HG03103 (cell line): ENCODE results near the gene MNS1.
A peak's percentile ranks its signal among the peaks of the same experiment; 100 is the strongest.
"Not testable (repeated sequence)": the region's sequence is repeated elsewhere in the genome, so short reads cannot be mapped to it uniquely, and the experiment has no call there.

ENCODE experiments used
- ATAC-seq: cut with Tn5 transposase; IDR thresholded peaks from one replicate; pipeline ENCODE4 v1.9.1; 2021; ENCODE audit warnings: low read depth; ENCODE audit not compliant: unreplicated experiment

Gene MNS1, protein sequence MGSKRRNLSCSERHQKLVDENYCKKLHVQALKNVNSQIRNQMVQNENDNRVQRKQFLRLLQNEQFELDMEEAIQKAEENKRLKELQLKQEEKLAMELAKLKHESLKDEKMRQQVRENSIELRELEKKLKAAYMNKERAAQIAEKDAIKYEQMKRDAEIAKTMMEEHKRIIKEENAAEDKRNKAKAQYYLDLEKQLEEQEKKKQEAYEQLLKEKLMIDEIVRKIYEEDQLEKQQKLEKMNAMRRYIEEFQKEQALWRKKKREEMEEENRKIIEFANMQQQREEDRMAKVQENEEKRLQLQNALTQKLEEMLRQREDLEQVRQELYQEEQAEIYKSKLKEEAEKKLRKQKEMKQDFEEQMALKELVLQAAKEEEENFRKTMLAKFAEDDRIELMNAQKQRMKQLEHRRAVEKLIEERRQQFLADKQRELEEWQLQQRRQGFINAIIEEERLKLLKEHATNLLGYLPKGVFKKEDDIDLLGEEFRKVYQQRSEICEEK

DNA sequence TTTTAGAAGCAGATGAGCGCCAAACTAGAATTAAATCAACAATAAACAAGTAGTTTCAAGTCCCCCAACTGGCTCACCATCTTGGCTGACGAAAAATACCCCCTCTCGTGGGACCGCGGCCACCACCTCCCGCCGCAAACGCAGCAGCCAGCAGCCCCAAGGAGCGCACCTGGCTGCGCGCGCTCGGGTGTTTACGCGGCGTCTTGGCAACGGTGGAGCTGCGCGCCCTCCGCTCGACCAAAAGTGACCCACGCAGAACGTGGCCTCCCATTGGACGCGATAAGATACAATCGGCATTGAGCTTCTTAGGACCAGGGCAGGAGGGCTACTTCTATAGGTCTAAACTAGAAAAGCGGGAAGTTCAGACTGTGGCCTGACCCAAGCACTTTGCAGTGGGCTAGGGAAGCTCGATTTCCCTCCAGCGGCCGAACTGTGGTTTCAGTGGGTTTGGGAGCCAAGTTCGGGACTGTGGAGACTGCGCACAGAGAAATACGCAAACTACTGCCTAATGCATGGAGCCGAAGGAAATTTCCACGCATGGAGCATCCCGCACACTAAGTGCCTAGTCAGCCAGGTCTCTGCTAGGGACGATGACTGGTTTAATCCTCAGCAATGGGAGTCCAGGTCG, at the start of gene MNS1:
MNS1 (minus strand) TSS at position 245 of the 628 bp plus-strand sequence; CDS start at position 80, 165 bp downstream.
- peak; percentile 98 for ATAC-seq

DNA sequence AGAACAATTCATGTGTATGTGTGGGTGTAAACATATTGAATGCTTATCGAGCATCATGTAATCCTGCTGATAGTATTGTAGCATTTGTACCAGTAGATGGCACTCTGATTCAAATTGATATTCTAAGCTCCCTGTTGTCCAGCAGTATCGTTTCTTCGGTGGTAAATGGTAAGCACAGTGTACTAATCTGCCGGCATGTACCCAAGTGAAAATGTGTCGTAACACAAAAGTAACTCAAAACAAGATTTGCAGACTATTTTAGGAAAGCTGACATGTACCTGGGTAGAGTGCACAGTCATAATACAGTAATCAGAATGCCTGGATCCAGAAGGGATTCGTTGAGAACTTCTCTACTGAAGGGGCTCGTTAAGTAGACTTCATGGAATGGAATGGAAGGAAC, 31.7 kb upstream of the MNS1 start:
- no peak for ATAC-seq

DNA sequence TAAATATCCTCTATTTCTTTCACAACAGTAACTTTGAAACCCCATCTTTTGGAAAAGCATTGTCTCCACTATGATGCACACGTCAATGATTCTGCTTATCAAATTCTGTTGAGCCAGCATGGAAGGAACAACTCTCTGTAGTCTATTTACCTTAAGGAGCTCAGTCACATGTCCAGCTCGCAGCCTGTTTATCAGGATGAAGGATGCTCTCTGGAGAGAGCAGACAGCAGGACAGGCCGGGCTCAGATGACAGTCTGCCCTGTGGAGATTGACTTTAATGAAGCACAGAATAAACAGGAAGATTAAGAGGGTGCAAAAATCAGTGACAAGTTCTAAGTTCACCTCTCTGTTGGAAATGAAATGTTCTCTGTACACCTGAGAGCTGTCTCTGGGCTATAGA, 30.6 kb upstream of the MNS1 start:
- ATAC-seq = no peak

DNA sequence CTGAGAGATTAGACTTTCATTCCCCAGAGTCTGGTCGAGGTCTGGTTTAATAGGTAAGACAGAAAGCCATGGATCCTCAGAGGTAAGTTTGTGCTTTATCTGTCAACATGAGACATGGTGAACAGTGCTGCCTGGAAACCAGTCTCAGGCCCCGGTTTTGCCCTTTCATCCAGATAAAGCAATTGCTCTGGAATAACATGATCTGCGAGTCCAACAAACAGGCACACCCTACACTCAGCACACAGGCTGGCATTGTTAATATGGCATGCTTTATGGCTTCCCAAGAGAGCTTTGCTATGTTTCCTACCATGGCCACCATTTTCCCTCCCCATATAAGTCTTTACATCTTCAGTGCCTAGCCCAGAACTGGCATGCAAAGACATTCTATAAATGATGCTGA, 30.1 kb upstream of the MNS1 start:
- no peak for ATAC-seq

DNA sequence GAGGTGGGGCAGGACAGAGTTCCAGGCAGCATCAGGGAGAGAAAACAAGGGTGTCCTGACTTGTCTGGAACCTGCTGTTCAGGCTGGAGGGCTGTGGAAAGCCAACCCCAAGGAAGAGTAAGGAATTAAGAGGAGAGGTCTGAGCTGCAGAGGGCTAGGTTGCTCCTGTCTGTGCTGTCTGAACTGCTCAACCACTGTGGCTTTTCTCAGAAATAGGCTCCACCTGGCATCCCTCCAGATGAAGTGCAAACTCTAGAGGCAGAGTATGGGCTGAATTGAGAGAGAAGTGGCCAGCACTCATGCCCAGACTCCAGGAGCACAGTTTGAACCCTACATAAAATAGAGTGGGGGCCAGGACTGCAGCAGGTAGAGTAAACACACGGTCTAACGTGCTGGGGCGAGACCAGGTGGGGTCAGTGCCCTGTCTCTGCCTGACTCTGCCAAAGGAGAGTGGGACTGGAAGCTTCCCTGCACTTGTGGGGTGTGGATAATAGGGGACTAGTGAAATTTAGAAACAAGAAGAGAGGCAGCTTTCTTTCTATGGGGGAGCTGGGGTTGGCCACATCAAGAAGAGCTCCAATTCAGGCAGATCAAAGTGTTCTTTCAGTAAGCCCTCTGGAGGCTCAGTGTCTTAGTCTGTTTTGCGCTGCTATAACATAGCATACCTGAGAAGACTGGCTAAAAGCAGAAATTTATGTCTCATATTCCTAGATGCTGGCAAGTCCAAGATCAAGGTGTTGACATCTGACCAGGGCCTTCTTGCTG, 28.0 kb upstream of the MNS1 start:
- ATAC-seq = no peak

DNA sequence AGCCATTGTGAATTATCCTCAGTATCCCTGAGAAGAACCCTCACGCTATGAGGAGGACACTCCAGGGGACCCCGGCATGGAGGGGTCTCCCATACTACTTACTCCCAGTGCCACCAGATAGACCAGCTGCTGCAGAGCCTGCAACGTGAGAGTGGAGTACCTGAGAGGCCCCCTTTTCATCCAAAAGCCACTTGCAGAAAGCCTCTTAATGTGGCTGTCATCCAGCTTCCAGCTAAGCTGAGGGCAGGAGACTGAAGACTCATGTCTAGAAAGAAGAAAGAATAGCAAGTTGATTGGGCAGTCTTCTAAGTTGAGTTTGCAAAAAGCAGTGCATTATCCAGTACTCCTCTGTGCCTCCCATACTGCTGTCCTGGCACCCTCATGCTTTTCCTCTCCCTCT, 27.3 kb upstream of the MNS1 start:
- ATAC-seq = no peak

DNA sequence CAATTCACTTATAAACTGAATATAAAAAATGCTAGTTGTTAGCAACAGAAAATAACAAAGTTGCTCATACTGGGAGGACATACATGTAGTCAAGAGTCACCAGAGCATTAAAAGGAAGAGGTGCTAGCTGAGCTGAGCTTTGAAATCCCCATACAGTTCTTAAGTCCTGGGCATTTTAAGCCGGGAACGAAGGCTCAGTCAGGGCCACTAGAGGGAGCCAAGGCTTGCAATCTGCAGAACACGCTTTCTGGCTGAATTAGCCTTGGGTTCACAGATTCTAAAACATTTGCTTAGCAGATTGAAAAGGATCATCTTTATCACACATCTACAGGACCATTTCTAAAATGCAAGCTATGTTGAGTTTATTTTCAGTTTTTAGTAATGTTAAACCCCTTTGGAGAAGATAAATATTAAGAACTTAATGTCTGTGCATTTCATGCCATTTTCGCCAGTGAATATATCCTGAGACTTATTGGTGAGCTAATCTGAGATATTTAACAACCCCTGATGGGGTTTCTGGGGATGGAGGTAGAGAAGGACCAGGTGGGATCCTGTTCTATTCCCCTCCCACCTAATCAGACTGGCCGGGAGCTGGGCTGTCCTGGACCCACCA, 26.3 kb upstream of the MNS1 start:
- ATAC-seq = no peak

DNA sequence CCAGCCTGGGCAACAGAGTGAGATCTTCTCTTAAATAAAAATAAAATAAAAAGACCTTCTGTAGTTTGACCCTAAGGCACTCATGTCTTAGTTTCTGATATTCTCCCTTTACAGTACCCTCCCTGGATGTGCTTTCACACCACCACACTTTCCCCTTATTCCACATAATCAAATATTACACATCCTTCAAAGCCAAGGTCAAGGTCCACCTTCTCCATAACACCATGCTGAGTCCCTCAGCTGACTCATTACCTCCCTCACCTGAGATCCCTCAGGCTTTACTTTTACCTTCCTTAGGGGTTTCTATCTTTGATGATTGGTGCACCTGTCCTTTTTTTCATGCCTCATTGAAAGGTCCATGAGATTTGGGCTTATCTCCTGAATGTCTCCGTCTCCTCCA, 25.5 kb upstream of the MNS1 start:
- ATAC-seq = no peak

DNA sequence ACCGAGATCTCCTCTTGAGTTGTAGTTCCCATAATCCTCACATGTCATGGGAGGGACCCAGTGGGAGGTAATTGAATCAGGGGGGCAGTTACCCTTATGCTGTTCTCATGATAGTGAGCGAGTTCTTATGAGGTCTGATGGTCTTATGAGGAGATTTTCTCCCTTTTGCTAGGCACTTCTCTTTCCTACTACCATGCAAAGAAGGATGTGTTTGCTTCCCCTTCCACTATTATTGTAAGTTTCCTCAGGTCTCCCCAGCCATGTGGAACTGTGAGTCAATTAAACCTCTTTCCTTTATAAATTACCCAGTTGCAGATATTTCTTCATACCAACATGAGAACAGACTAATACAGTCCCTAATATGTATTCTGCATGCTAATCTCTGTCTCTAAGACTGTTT, 21.3 kb upstream of the MNS1 start:
- not testable (repeated sequence) for ATAC-seq

DNA sequence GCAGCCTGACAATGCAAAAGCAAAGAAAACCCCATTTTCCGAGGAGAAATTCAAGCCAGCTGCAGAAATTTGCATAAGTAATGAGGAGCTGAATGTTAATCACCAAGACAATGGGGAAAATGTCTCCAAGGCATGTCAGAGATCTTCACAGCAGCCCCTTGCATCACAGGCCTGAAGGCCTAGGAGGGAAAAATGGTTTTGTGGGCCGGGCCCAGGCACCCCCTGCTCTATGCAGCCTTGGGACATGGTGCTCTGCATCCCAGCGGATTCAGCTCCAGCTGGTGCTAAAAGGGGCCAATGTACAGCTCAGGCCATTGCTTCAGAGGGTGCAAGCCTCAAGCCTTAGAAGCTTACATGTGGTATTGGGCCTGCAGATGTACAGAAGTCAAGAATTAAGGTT, 20.5 kb upstream of the MNS1 start:
- not testable (repeated sequence) for ATAC-seq

DNA sequence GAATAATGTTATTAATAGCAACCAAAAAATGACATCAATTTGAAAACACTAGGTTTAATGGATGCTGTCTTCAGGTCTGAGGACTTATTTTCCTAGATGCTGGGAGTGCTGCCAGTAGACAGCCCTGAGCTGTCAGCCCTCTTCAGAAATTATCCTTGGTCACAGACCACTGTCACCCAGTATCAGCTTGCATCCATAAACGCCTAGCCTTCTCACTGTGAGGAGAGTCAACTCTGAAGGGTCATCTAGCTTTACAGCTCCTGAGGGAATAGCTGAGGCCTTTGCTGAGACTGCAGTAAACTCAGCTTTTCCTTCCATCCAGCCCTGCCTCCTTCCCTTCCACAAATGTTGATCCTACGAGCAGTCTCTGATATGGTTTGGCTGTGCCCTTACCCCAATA, 19.4 kb upstream of the MNS1 start:
- ATAC-seq = no peak

DNA sequence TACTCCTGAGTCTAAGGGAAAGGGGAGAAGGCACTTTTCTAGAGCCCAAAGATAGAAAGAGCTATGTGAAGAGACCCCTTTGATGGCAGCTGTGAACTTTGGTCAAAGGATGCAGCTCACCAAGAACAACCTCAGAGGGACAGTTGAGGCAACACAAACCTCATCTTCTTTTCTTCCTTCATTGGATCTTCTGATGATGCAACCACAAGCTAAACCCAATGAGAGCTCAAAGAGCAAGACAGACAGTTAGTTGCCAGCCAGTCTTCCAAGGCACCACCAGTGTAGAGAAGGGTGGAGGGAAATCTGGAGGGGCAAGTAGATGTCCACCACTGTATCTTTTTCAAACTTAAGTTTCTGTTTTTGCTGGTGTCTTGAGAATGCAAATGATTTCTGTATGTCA, 10.4 kb upstream of the MNS1 start:
- no peak for ATAC-seq

DNA sequence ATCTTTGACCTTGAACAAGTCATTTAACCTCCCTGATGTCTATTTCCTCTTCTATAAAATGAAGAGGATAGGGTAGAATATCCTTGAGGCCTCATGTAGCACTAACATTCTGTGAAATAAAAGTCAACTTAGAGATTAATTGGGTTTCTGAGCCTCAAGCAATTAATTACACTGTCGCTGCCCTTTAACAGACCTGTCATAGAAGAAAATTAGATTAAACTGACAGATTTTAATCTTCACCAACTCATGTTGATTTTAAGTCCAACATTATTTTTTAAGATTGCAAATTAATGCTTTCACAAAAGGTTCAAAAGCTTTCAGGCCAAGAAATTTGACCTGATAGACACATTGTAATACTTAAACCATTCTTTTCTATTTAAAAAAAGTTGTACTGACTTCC, 8.1 kb upstream of the MNS1 start:
- no peak for ATAC-seq

DNA sequence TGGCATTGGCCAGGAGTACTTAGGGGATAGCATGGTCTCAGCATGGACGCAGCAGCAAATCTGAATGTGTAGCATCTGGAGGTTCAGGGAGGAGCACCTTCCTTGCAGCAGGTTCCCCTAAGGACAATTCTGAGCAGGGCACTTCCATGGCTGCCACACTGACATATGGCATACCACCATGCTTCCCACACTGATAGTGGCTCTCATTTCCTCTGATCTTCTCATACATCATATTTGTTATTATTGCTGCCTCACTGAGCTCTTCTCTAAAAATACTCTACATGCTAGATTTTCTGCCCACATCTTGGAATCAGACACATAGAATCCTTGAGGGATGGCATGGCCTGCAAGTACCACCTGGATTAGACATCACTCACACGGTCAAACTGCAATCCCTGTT, 7.3 kb upstream of the MNS1 start:
- no peak for ATAC-seq

DNA sequence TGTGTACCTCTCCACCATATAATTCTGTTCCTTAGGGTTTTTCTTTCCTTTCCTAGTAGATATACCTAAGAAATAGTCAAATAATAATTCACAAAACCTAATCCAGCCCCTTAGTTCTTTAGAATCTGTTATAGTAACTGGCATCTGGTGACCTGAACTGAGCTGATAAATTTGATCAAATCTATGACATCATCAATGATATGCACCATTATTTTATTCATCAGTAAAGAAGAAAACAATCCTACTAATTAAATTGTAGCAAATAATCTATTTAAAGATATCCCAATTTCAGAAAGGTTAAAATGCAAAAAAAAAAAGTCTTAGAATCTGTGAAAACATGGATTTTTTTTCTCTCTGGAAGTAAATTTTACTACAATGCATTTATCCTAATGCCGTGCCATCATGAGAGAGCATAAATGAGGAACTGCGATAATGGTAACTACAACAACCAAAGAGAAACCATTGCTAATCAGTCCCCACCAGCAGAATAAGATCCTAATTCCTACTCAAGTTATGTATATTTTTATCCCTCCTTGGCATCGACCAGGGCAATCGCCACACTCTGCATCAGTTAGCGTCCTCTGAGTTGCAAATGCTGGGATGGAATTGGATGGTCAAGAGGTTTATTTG, 6.6 kb upstream of the MNS1 start:
- ATAC-seq = no peak

DNA sequence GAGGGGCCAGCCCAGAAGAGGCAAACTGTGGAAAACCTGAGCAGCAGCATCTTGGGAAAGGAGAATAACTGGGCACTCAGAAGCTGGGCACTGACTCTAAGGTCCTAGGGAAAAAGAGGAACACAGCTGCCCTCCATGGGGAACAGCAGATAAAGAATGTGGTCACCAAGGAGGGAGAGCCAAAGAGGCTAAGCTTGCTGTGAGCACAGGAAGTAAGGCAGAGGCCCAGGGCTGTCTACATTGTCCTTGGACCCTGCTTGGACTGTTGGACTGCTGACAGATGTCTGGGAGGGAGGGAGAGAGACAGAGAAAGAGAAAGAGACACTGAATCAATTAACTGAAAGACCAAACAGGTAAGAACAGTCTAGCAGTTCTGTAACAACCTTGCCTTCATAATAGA, 4.5 kb upstream of the MNS1 start:
- no peak for ATAC-seq

DNA sequence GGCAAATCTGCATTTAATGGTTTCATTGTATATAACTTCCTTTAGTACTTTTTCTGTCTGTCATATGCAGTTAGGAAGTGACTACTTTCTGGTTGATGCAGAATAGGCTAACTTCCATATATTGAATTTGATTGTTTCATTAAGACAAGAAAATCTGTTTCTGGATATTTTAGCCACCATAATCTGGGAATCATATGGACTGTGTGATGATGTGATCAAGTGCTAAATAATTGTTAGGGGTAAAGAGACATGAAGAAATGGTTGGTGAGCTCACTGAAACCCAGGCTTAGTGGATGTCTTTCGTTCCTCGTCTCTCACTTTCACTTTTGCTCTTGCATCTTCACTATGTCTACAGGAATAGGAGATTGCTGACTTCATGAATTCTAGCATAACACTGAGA, 3.5 kb upstream of the MNS1 start:
- ATAC-seq = no peak

DNA sequence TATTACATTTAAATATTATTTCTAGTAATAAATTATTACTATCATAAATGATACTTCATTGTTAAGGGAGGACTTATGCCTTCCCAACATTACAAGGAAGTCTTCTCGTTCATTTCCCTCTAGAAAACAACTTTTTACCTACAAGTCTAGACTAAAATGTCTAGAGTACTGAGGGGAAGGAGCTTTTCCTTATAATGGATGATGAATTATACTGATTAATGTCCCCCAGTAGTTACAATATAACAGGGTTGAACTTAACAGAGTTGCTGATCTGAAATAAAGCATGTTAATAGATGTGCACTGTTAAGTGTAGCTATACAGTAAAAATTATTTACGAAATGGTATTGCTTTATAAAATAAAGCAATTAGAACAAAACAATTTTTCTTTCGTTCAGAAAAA, 2.7 kb upstream of the MNS1 start:
- no peak for ATAC-seq

DNA sequence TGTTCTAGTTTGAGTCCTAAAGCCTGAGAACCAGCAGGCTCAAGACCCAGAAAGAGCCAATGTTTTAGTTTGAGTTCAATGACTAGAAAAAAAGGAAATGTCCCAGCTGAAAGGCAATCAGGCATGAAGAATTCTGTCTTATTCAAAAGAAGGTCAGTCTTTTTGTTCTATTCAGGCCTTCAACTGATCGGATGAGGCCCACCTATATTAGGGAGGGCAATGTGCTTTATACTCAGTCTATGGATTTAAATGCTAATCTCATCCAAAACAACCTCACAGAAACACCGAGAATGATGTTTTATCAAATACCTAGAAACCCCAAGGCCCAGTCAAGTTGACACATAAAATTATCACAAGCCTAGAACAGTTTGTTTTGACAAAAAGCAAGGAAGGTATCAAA, 4.0 kb downstream of the MNS1 start:
- ATAC-seq = no peak

DNA sequence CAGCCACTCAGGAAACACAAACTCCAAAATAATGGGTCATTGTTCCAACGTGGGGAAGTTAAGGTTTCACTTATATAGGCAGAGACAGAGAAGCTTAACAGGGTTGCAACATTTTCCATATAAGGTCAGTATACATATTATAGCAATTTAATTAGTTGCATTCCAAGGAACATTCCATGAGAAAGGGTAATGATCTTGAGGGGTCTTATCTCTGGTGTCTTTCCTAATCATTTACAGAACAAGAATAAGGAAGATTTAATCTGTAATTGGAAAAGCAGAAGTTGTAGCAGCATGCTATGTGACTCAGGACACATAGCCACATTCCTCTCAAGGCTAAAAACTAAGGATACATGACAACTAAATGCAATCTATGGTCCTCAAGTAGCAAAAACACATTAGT, 4.9 kb downstream of the MNS1 start:
- no peak for ATAC-seq

DNA sequence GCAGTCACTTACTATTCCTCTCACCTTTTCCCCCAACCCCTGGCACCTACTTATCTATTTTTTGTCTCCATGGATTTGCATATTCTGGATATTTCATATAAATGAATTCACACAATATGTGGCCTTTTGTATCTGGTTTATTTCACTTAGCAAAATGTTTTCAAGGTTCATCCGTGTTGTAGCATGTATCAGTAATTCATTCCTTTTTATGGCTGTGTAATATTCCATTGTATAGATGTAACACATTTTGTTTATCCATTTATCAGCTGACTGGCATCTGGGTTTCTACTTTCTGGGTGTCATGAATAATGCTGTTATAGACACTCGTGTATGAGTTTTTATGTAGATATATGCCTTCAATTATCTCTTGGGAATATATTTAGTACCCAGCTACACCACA, 5.8 kb downstream of the MNS1 start:
- ATAC-seq = no peak
